Skeletal muscle cell (primary cell): ENCODE measurements around the gene GFER.

ENCODE experiments used
- DNase-seq: peaks from one replicate; pipeline ENCODE4 v3.0.0-alpha.2; 2010; ENCODE audit warnings: low read depth
- H3K4me3 ChIP-seq: 2 replicates; pipeline ENCODE4 v1.5.1; 2011; ENCODE audit warnings: low read depth, mild to moderate bottlenecking, control low read depth, low read length, moderate library complexity

The GFER gene

DNA sequence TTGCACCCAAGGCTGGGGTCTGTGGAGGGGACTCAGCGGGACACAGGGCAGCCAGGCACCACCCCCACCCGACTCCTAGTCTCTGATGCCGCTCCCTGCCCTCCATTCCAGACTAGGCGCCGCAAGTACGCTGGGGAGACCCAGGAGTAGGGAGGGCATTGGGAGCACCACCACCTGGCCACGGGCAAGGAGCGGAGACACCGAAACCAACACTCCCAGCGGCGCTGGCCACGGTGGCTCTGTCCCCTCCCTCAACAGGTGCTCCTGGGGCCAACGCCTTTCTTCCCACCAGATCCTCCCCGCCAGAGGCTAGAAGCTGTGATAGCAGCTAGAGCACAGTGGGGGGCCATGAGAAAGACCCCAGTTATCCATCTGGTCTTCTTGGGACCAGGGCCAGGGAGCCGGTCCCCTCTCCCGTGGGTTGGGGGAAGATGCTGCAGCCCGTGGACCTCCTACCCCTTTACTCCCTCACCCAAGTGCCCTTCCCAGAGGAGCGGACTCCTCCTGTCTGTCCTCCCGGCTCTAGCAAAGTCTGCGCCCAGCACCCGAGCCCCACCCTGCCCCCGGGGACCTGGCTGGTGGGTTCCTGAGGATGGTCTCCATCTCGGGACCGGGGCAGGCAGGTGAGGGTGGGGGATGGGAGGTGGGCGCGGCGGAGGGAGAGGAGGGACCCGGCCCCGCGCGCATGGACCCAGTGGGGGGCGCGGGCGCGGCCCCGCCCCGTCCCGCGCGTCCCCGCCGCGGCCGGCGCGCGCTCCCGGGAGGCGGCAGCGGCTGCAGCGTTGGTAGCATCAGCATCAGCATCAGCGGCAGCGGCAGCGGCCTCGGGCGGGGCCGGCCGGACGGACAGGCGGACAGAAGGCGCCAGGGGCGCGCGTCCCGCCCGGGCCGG is 5.5 kb downstream of the GFER start, which contains the start of gene SYNGR3:
TSS of gene SYNGR3 (plus strand) at position 762 of the 892 bp plus-strand sequence. CDS start 133 bp downstream, outside the sequence.
- peak within 1 kb of the TSS; percentile 18 for H3K4me3 ChIP-seq

DNA sequence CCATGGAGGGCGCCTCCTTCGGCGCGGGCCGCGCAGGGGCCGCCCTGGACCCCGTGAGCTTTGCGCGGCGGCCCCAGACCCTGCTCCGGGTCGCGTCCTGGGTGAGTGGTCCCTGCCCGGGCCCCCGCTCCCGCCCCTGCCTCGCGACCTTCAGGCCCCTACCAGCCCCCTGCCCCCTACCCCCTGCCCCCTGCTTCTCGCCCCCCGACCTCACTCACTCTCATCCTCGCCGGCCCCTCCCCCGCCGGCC is 6.0 kb downstream of the GFER start:
- H3K4me3 ChIP-seq = peak overlapping the region; percentile 18
- DNase-seq = no peak

More for the DNA sequence above, 5.5 kb downstream of the GFER start, which contains the start of gene SYNGR3:
- DNase-seq = no peak

DNA sequence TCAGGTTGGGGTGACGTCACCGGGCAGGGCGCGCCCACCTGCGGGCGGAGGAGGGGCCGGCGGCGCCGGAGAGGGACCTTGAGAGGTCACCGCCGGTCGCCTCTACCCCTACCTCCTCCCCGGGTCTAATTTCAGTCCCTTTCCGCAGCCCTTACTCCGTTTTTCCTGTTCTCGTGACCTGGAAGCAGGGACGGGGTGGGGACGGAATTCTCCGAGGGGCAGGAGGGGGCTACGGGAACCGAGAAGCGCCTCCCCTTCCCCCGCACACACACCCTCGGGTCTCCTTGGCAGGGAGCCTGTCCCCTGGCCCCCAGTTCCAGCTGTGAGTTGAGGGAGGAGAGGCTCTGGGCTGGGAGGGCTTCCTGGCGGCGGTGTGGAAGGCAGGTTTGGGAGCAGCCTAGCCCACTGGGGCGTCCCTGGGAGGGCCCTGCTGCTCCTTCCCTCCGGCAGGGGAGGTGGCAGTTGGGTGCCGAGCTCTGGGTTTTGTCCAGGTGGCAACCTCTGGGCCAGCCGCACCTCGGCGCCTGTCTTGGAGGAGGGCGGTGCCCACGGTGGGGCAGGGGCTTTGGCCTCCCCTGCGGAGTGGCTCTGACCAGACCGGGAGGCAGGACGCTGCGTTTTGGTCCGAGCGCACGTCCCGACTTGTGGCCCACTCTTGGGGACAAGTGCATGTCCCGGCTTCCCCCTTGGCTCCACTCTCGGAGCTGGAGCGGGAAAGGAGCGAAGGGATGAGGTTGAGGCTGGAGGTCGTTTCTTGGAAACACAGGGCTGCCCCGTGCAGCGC is 6.5 kb downstream of the GFER start:
- no peak for DNase-seq
- H3K4me3 ChIP-seq = peak overlapping the region; percentile 18

DNA sequence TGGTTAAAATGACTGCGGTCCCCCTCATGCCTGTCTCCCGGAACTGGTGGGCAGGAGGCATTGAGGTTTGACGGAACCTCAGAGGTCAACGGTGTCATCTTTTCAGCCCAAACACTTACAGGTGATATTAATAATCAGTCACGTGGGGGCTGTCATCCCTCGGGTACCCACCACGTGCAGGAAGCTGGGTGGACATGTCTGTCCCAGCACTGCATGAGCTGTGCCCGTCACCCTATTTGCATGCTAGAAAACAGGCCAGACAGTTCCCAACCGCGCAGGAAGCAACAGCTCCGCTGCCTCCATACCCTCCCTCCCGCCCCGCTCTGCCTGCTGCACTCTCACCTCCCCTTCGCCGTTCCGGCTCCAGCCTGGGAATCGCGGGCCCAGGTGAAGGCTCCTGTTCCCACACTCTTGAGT is 7.2 kb downstream of the GFER start:
- DNase-seq = no peak
- H3K4me3 ChIP-seq = no peak overlapping the region

DNA sequence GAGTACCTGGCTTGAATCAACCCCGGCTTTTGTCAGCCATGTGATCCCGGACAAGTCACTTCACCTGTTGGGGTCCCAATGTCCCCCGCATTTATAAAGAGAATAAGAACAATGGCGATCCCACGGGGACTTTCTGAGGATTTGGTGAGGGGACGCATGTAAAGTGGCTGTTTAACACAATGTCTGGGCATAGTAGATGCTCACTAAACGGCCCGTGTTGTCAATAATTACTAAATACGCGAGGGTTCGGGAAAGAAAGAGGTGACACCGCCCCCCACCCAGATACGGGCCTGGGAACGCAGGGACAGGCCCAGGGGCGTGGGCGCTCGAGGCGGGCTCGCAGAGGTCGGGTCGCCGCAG is 7.6 kb downstream of the GFER start:
- no peak for DNase-seq
- H3K4me3 ChIP-seq = peak overlapping the region; percentile 34

- peak overlapping the region; percentile 34 for H3K4me3 ChIP-seq
- peak; percentile 64 for DNase-seq
These were observed 8.1 kb downstream of the GFER start for GRCh38 chr16:1991948-1992703.

DNA sequence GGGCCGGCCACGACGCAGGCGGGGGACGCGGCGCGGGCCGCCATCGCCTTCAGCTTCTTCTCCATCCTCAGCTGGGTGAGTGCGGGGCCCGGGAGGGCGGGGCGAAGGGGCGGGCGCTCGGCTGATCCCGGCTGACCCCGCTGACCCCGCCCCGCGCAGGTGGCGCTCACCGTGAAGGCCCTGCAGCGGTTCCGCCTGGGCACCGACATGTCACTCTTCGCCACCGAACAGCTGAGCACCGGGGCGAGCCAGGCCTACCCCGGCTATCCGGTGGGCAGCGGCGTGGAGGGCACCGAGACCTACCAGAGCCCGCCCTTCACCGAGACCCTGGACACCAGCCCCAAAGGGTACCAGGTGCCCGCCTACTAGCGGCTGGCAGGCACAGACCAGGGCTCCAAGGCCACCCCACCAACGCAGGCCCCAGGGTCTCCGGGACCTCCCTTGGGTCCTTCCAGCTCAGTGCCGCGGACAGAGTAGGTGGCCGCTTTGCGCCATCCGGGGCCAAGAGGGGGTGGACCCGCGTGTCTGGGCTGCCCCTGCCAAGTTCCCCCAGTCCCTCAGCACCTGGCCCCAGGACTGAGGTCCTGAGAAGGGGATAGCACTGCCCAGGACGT is 8.8 kb downstream of the GFER start:
- peak overlapping the region; percentile 34 for H3K4me3 ChIP-seq

GRCh38 chr16:1993731-1994131 is 9.7 kb downstream of the GFER start:
- H3K4me3 ChIP-seq = no peak overlapping the region
- DNase-seq = no peak

More for the DNA sequence above, 8.8 kb downstream of the GFER start:
- no peak for DNase-seq

- no peak for DNase-seq
- no peak overlapping the region for H3K4me3 ChIP-seq
These were observed 13.7 kb downstream of the GFER start for GRCh38 chr16:1997494-1998359.

DNA sequence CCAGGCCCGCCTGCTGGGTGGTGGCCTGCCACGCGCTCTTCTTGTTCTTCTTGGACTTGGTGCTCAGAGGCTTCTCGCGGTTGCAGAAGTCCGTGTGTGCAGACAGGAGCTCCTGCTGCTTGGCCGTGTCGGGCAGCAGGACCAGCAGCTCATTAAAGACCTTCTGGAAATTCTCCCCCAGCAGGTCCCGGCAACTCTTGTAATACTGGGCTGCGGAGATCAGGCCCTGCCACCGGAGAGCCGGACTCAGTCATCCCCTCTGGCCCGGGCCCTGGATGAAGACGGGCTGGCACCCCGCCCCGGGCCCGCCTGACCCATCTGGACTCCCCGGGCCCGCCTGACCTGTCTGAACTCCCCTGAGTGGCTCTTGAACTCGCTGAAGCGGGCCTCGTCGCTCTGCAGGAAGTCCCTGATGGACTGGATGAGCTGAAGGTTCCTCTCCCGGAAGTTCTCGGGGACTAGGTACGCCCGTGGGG is 14.4 kb downstream of the GFER start:
- no peak overlapping the region for H3K4me3 ChIP-seq

DNA sequence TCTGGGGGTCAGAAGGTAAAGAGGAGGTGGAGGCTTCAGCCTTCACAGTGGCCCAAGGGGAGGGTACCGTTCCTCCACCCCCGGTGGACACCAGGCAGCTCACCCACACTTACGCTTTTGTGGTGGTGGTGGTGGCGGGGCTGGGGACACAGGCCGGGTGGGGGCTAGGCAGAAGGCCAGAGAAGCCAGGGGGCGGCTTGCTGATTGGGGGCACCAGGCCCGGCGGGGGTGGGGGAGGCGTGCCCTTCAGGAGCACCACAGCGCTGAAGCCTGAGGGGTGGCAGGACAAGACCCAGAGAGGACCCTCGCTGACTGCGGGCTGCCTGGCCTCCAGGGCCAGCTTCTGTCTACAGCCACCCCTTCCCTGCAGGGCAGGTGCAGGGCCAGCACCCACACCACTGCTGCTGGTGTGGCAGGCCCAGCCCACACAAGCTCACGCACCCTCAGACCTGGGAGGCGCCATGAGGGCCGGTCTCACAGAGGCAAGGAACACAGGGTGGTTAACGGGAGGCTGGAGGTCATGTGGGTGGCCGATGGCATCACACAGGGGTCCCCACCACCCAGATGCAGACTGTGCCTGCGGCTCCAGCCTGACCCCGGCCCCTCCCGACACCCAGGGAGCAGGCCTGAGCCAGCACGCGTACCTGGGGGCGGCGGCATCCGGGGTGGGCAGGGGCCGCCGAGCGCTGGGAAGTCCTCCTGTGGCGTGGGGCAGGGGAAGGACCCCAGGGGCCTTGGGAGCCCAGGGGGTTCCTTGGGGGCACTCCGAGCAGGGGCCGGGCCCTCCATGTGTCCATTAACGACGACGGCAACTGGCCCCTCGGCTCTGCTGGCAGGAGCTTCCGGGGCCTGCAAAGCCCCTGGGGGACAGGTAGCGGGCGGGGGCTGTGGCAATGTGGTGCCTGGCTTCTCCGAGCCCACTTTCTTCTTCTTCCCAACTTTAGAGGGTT is 15.1 kb downstream of the GFER start:
- DNase-seq = no peak
- H3K4me3 ChIP-seq = no peak overlapping the region

More for the DNA sequence above, 14.4 kb downstream of the GFER start:
- DNase-seq = no peak

- H3K4me3 ChIP-seq = no peak overlapping the region
- DNase-seq = no peak
These were observed 16.0 kb downstream of the GFER start for GRCh38 chr16:1999866-2000514.

- H3K4me3 ChIP-seq = no peak overlapping the region
- no peak for DNase-seq
These were observed 17.0 kb downstream of the GFER start for GRCh38 chr16:2001035-2001434.

GRCh38 chr16:2001456-2002355 is 17.7 kb downstream of the GFER start:
- H3K4me3 ChIP-seq = no peak overlapping the region
- no peak for DNase-seq

- H3K4me3 ChIP-seq = no peak overlapping the region
- no peak for DNase-seq
These were observed 18.6 kb downstream of the GFER start for GRCh38 chr16:2002406-2003230.
